Sigmoid colon (tissue), 7 donors: Measurements from ENCODE around the gene RHEBL1. TPM values are rescaled to one million over a fixed set of nuclear protein-coding genes. Genes with fewer than 3 reads are reported as not detected.

ENCODE experiments used
- DNase-seq: peaks from one replicate; pipeline ENCODE4 v3.0.0-alpha.2; 2019
- H3K27ac ChIP-seq, 4 donors: fragments of 200-600 bp; sonication (generic); one replicate each; pipeline ENCODE4 v1.5.1; 2016 to 2019; ENCODE audit warnings: mild to moderate bottlenecking in 1 of 4
- H3K27me3 ChIP-seq, 3 donors: fragments of 200-600 bp; sonication (generic); one replicate each; pipeline ENCODE4 v1.5.1; 2019; ENCODE audit warnings: mild to moderate bottlenecking in 1 of 3
- H3K36me3 ChIP-seq, 4 donors: fragments of 200-600 bp; sonication (generic); one replicate each; pipeline ENCODE4 v1.5.1; 2016 to 2019
- H3K4me1 ChIP-seq, 4 donors: fragments of 200-600 bp; sonication (generic); one replicate each; pipeline ENCODE4 v1.5.1; 2017 to 2019
- H3K4me3 ChIP-seq, 4 donors: fragments of 200-600 bp; sonication (generic); one replicate each; pipeline ENCODE4 v1.5.1; 2017 to 2019; ENCODE audit warnings: mild to moderate bottlenecking in 2 of 4, moderate library complexity in 1 of 4
- H3K9me3 ChIP-seq, 4 donors: fragments of 200-600 bp in 3 of 4; sonication (generic) in 3 of 4; one replicate each; pipeline versions ENCODE4 v1.5.1 to v1.6.1; 2013 to 2019
- CTCF ChIP-seq, 4 experiments: fragments of 450-650 bp in 3 of 4; fragments of 200-600 bp in 1 of 4; IDR thresholded peaks; one replicate each; pipeline ENCODE4 v1.5.1; 2016 to 2019; ENCODE audit warnings: antibody characterized with exemption in 4 of 4, mild to moderate bottlenecking in 3 of 4, moderate library complexity in 2 of 4
- EP300 ChIP-seq, 4 donors: sonication (generic); formaldehyde crosslinking; IDR thresholded peaks; one replicate each; pipeline ENCODE4 v1.6.1; 2017; ENCODE audit warnings: antibody characterized with exemption in 4 of 4
- POLR2A ChIP-seq, 2 donors: fragments of 450-650 bp; IDR thresholded peaks; one replicate each; pipeline ENCODE4 v1.6.1; 2016; ENCODE audit warnings: antibody characterized with exemption in 2 of 2, mild to moderate bottlenecking in 2 of 2, moderate library complexity in 2 of 2
- POLR2AphosphoS5 ChIP-seq, 4 donors: sonication (generic); formaldehyde crosslinking; IDR thresholded peaks; one replicate each; pipeline ENCODE4 v1.6.1; 2017; ENCODE audit warnings: antibody characterized with exemption in 4 of 4
- WGBS, 2 donors: extraction: QIAGEN DNeasy Blood & Tissue Kit; methylation state at CpG; one replicate each; pipeline ENCODE4 v1.1.7; 2013; 5-methylcytosine and 5-hydroxymethylcytosine counted together
- intact Hi-C: fragments of 100-400 bp; cut with DNase I; formaldehyde crosslinking; loops from one replicate; pipeline ENCODE4 v1.15.1; 2023
- polyA plus RNA-seq, 3 donors: library from polyadenylated mRNA; stranded (reverse); fragments of 200-250 nt; gene quantifications; one replicate each; pipeline ENCODE4 v1.2.3, GENCODE V29; 2013
- total RNA-seq, 4 donors: library from RNA; depleted of rRNA; stranded (reverse); fragments of >200 nt; gene quantifications; one replicate each; pipeline ENCODE4 v1.1.0, GENCODE V29; 2016
- donor health status: healthy with polysubstance abuse.
- donor health status: Bipolar disorder and iron deficiency.
- donor health status: healthy.

RHEBL1 gene
- total and polyA plus RNA-seq, 7 donors: 0.36 to 2.2 TPM; not detected in 5

- Histone ChIP-seq H3K4me3 (peak within 1 kb of the TSS; percentile 65 to 95 (median 82)), H3K36me3 (peaks cover 20 to 31% (median 23%) of the 10 kb centered on the region in 4 donors), H3K4me1 (peaks cover 0 to 29% (median 18%) of the 10 kb centered on the region in 4 donors), H3K27ac (peak within 1 kb of the TSS; percentile 89 to 95 (median 92)), H3K27me3 (no peaks in the 10 kb centered on the region), H3K9me3 (no peaks in the 10 kb centered on the region)
- intact Hi-C loops: loop anchor here (10.0 kb wide), 1 partner anchor 304 kb away; the partner anchor contains the start of gene CCNT1
- 1% methylated on average over 59 of the region's 59 CpGs for WGBS, 2 donors
- peak; percentile 98 for DNase-seq
- TF ChIP-seq POLR2A (IDR thresholded peaks at IDR 0.05): peak; percentile 81 to 89
- peak in 2 of 4 donors; percentile 24 to 40 for TF ChIP-seq EP300 (IDR thresholded peaks at IDR 0.05)
- peak; percentile 95 to 99 (median 97) for TF ChIP-seq POLR2AphosphoS5 (IDR thresholded peaks at IDR 0.05)
- peak in 2 of 4 experiments; percentile 25 to 36 for TF ChIP-seq CTCF (IDR thresholded peaks at IDR 0.05)
Measured at GRCh38 chr12:49018261-49019119, 51.3 kb downstream of the RHEBL1 start, which contains the start of gene PRKAG1. Gene PRKAG1 (minus strand): TSS chr12:49018776. CDS start chr12:49018740, 36 bp downstream.

GRCh38 chr12:49017891-49018260 is 51.9 kb downstream of the RHEBL1 start:
- Histone ChIP-seq H3K4me1 (peaks cover 0 to 29% (median 18%) of the 10 kb centered on the region in 4 donors), H3K27me3 (no peaks in the 10 kb centered on the region), H3K4me3 (peak overlapping the region; percentile 65 to 95 (median 82)), H3K27ac (peak overlapping the region; percentile 89 to 95 (median 92)), H3K36me3 (peaks cover 15 to 28% (median 24%) of the 10 kb centered on the region in 4 donors), H3K9me3 (no peaks in the 10 kb centered on the region)
- TF ChIP-seq CTCF (IDR thresholded peaks at IDR 0.05) (peak in 1 of 4 experiments; percentile 23), POLR2A (IDR thresholded peaks at IDR 0.05) (no peak), POLR2AphosphoS5 (IDR thresholded peaks at IDR 0.05) (no peak), EP300 (IDR thresholded peaks at IDR 0.05) (no peak)
- peak; percentile 70 for DNase-seq
- intact Hi-C loops: loop anchor here (10.0 kb wide), 1 partner anchor 303 kb away; the partner anchor contains the start of gene CCNT1
- WGBS, 2 donors: 1% methylated on average over 8 of the region's 8 CpGs

GRCh38 chr12:49015196-49015595 is 54.6 kb downstream of the RHEBL1 start:
- 95 to 97% methylated on average over 1 of the region's 1 CpG for WGBS, 2 donors
- H3K27ac ChIP-seq: no peak overlapping the region
- peaks cover 0 to 28% (median 18%) of the 10 kb centered on the region in 4 donors for H3K4me1 ChIP-seq
- no peak for DNase-seq
- peaks cover 0 to 2% (median 0%) of the 10 kb centered on the region in 3 donors for H3K27me3 ChIP-seq
- intact Hi-C loops: loop anchor here (10.0 kb wide), 1 partner anchor 300 kb away; the partner anchor contains the start of gene CCNT1
- H3K9me3 ChIP-seq: no peaks in the 10 kb centered on the region
- TF ChIP-seq CTCF (IDR thresholded peaks at IDR 0.05): no peak
- H3K36me3 ChIP-seq: peaks cover 0 to 30% (median 23%) of the 10 kb centered on the region in 4 donors
- no peak overlapping the region for H3K4me3 ChIP-seq

Other genes starting within 250 kb of the RHEBL1 start
- gene DDX23, start 217.8 kb downstream of the RHEBL1 start, total RNA-seq: 10 to 100 TPM; 52.8 to 91.5 (median 56.3) TPM
- gene DDX23, start 217.8 kb downstream of the RHEBL1 start, polyA plus RNA-seq: 10 to 100 TPM; 32.4 to 72.0 (median 40.7) TPM
- 1 to 10 TPM in 1 of 4 donors, under 1 TPM in 1, not detected in 2; 0.36 to 5.2 TPM for gene RND1, start 204.1 kb downstream of the RHEBL1 start, total RNA-seq
- 10 to 100 TPM in 1 of 3 donors, 1 to 10 TPM in 2; 2.4 to 16.2 (median 8.0) TPM for gene RND1, start 204.1 kb downstream of the RHEBL1 start, polyA plus RNA-seq
- 1 to 10 TPM; 4.6 to 7.5 (median 6.4) TPM for gene FKBP11, start 144.5 kb downstream of the RHEBL1 start, total RNA-seq
- 10 to 100 TPM; 12.0 to 50.2 (median 12.3) TPM for gene FKBP11, start 144.5 kb downstream of the RHEBL1 start, polyA plus RNA-seq
- 10 to 100 TPM; 37.9 to 61.0 (median 49.3) TPM for gene ARF3, start 112.5 kb downstream of the RHEBL1 start, total RNA-seq
- 100 to 1,000 TPM in 2 of 3 donors, 10 to 100 TPM in 1; 87.7 to 161 (median 132) TPM for gene ARF3, start 112.5 kb downstream of the RHEBL1 start, polyA plus RNA-seq
- under 1 TPM in 3 of 4 donors, not detected in 1; 0.28 to 0.49 (median 0.36) TPM for gene WNT10B, start 98.2 kb downstream of the RHEBL1 start, total RNA-seq
- 1 to 10 TPM in 1 of 3 donors, not detected in 2; 1.0 TPM for gene WNT10B, start 98.2 kb downstream of the RHEBL1 start, polyA plus RNA-seq
- not detected for gene WNT1, start 91.7 kb downstream of the RHEBL1 start, total RNA-seq
- under 1 TPM in 1 of 3 donors, not detected in 2; 0.10 TPM for gene WNT1, start 91.7 kb downstream of the RHEBL1 start, polyA plus RNA-seq
- under 1 TPM in 1 of 4 donors, not detected in 3; 0.14 TPM for gene DDN, start 70.6 kb downstream of the RHEBL1 start, total RNA-seq
- gene DDN, start 70.6 kb downstream of the RHEBL1 start, polyA plus RNA-seq: under 1 TPM in 2 of 3 donors, not detected in 1; 0.60 to 0.69 TPM
- 10 to 100 TPM; 49.6 to 71.3 (median 60.0) TPM for gene PRKAG1, start 51.2 kb downstream of the RHEBL1 start, total RNA-seq
- gene PRKAG1, start 51.2 kb downstream of the RHEBL1 start, polyA plus RNA-seq: 10 to 100 TPM; 48.6 to 71.2 (median 61.3) TPM
- 10 to 100 TPM; 18.2 to 52.9 (median 30.6) TPM for gene KMT2D, start 9.2 kb downstream of the RHEBL1 start, total RNA-seq
- 10 to 100 TPM in 2 of 3 donors, 1 to 10 TPM in 1; 1.8 to 61.8 (median 10.2) TPM for gene KMT2D, start 9.2 kb downstream of the RHEBL1 start, polyA plus RNA-seq
- gene DHH, start 24.8 kb upstream of the RHEBL1 start, total RNA-seq: under 1 TPM in 2 of 4 donors, not detected in 2; 0.14 to 0.83 TPM
- gene DHH, start 24.8 kb upstream of the RHEBL1 start, polyA plus RNA-seq: under 1 TPM in 1 of 3 donors, not detected in 2; 0.63 TPM
- gene LMBR1L, start 40.9 kb upstream of the RHEBL1 start, total RNA-seq: 10 to 100 TPM; 34.6 to 82.3 (median 51.5) TPM
- gene LMBR1L, start 40.9 kb upstream of the RHEBL1 start, polyA plus RNA-seq: 10 to 100 TPM in 2 of 3 donors, 1 to 10 TPM in 1; 7.8 to 41.4 (median 10.2) TPM
- gene TUBA1B, start 61.4 kb upstream of the RHEBL1 start, total RNA-seq: 100 to 1,000 TPM; 651 to 712 (median 682) TPM
- 1,000 to 10,000 TPM in 1 of 3 donors, 100 to 1,000 TPM in 2; 482 to 1,083 (median 767) TPM for gene TUBA1B, start 61.4 kb upstream of the RHEBL1 start, polyA plus RNA-seq
- gene TUBA1A, start 119.1 kb upstream of the RHEBL1 start, total RNA-seq: 100 to 1,000 TPM; 614 to 677 (median 635) TPM
- 100 to 1,000 TPM in 1 of 3 donors, 10 to 100 TPM in 2; 20.1 to 129 (median 41.4) TPM for gene TUBA1A, start 119.1 kb upstream of the RHEBL1 start, polyA plus RNA-seq
- 100 to 1,000 TPM in 1 of 4 donors, 10 to 100 TPM in 3; 54.8 to 108 (median 87.2) TPM for gene TUBA1C, start 195.1 kb upstream of the RHEBL1 start, total RNA-seq
- gene TUBA1C, start 195.1 kb upstream of the RHEBL1 start, polyA plus RNA-seq: 100 to 1,000 TPM; 411 to 694 (median 519) TPM
- 10 to 100 TPM; 19.7 to 56.2 (median 38.6) TPM for gene PRPH, start 225.2 kb upstream of the RHEBL1 start, total RNA-seq
- 10 to 100 TPM in 1 of 3 donors, 1 to 10 TPM in 1, under 1 TPM in 1; 0.46 to 31.8 (median 2.4) TPM for gene PRPH, start 225.2 kb upstream of the RHEBL1 start, polyA plus RNA-seq